HG03280 (cell line): ENCODE measurements around the gene WWOX.

Experiments used
- ATAC-seq: cut with Tn5 transposase; IDR thresholded peaks from one replicate; pipeline ENCODE4 v1.9.1; 2021; ENCODE audit warnings: mild to moderate bottlenecking, moderate library complexity; ENCODE audit not compliant: unreplicated experiment

Gene WWOX

DNA sequence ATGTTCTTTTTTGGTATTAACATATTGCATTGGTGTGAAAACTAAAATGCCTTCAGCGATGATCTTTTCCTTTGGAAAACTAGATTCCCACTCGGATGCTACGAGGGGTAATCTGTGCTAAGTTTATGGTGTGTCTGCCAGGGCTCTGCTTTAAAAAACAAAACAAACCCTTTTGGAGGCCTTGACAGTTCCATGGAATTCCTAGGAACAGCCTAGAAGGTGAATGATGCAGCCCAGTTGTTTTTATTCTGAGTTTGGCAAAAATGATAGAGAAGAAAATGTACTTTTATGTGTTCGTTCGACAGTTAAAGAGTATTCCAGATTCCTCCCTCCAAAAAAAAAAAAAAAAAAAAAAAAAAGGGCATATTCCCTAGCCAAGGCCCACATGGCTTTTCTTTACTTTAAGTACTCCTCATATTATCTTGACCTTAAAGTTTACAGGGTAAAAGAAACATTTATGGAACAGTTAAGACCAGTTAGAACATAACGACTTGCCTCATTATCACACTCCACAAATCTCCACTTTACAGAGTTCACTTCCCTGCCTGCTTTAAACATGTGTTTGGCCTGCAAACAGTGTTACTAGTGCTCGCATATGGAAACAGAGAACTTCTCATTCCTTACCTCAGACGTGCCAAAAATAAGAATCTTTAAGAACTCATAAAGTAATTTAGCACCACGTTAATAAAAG lies 159.1 kb downstream of the WWOX start:
- ATAC-seq = no peak

GRCh38 chr16:78259873-78260272 lies 160.4 kb downstream of the WWOX start:
- no peak for ATAC-seq

DNA sequence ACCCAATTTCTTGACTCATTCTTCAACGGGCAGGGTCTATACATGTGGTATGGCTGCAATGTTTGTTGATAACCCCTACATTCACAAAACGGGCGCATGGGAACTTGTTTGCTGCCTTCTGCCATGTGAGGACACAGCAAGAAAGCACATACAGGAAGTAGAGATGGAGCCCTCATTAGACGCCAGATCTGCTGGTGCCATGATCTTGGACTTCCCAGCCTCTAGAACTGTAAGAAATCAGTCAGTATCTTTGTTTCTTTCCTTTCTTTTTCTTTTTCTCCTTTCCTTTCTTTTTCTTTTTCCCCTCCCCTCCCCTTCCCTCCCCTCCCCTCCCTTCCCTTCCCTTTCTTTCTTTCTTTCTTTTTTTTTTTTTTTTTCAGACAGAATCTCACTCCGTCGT lies 165.2 kb downstream of the WWOX start:
- ATAC-seq = no peak

DNA sequence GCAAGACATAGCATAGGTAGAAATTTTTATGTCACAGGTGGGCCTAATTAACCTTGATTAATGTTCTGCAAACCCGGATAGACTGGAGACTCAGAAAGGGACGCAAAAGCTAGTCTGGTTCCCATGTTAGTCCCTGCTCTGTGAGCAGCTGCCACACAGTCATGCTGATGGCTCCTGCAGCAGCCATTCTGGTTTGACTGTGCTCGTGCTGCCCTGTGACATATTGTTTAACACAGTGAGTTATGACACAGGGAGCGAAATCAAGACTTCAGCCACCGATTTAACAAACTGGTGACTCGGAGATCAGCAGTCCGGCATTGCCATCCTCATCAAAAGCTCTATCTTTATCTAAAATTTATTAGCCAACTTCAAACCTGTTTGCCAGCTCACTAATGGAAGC lies 169.8 kb downstream of the WWOX start:
- ATAC-seq = no peak

GRCh38 chr16:78271981-78272380 lies 172.5 kb downstream of the WWOX start:
- ATAC-seq = no peak

DNA sequence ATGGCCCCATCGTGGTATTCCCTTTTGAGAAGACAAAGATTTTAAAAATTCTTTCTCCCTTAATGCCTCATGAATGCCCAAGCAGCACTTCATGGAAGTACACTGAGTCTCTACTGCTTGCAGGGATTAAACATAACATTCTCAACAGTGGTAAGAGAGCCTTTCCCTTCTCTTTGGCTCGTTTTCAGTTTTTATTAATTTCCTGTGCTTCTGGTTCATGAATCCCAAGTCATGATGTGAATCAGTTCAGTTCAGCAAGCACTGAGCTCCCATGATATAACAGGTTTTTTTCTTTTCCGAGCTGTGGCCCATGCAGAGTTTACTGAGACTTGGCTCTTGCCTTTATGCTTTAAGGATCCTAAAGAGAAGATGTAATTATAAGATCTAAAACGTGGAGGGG lies 175.3 kb downstream of the WWOX start:
- no peak for ATAC-seq

- ATAC-seq = no peak
Observed at GRCh38 chr16:78275420-78275819, 176.0 kb downstream of the WWOX start.

- no peak for ATAC-seq
Observed at GRCh38 chr16:78277321-78278055, 178.0 kb downstream of the WWOX start.

GRCh38 chr16:78278056-78278450 lies 178.6 kb downstream of the WWOX start:
- ATAC-seq = no peak

- no peak for ATAC-seq
Observed at GRCh38 chr16:78281115-78281514, 181.7 kb downstream of the WWOX start.

- no peak for ATAC-seq
Observed at GRCh38 chr16:78283548-78284251, 184.2 kb downstream of the WWOX start.

DNA sequence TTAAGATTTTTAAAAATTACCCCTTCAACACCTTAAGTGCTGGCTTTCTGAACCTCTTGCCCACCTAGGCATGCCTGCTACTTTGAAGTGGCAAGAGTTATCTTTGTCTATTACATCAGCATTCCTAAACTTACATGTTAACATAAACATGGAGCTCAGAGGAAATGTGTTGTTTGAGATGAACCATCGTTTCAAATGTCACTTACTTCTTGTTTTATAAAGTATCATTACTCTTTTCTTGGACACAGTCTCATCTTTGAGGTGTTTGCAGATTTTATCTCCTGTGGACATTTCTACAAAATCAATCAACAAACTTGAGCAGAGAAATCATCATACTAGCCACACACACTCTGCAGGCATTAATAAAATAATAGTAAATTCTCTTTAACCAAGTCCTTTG lies 184.9 kb downstream of the WWOX start:
- no peak for ATAC-seq

GRCh38 chr16:78284957-78285434 lies 185.5 kb downstream of the WWOX start:
- ATAC-seq = no peak

DNA sequence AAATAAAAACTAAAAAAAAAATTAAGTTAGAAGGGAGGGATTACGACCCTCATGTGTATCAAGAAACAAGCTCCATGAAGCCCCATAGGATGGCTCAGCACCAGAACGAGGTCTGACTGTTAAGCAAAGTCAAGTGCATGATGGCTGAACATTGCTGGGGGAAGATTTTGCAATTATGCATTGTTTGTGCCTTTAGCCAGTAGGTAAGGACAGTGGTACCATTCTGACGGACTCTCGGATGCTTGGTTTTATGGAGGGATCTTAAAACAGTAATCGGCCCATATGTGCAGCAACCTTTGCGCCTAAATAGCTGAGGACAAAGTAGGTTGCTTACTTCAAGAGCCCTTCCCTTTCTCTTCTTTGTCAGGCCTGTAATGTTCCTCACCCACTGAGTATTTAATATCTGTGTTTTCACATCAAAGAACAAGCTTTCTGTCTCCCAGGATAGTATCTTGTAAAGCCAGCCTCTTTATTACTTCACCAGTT lies 186.0 kb downstream of the WWOX start:
- no peak for ATAC-seq

- ATAC-seq = no peak
Observed at GRCh38 chr16:78286065-78286464, 186.6 kb downstream of the WWOX start.

DNA sequence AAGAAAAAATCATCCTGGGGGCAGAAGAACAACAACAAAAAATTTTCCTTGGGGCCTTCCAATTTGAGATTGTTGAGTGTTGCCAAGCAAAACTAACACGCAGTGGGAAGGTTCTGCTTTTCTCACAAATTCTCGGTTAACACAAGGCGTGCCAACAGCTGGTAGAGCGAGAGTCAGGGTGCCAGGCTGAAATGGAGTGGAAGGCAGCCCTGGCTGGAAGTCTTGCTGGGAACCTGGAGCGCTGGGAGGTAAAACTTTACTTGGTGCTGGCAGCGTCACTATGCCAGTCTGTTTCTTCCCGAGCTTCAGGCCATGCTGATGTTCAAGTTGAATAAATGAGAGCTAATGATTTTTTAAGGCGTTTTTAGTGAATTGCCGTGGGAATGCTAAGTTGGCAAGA lies 189.4 kb downstream of the WWOX start:
- ATAC-seq = no peak

DNA sequence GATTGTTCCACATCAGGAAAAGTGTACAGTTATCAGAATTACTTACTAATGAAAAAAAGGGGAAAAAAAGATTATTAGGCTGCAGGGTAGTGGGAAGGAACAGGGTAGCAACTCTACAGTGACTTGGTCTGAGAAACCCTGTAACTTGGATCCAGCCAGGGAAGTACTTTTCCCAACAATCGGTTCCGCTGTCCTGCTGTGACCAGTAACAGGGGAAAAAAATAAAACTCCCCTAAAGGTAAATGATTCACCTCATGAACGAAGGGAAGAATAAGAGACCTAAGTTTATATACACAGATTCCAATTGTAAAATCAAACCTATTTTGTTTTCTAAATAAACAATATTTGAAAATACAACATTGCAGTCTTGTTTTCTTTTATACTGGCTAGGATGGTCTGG lies 189.9 kb downstream of the WWOX start:
- no peak for ATAC-seq

DNA sequence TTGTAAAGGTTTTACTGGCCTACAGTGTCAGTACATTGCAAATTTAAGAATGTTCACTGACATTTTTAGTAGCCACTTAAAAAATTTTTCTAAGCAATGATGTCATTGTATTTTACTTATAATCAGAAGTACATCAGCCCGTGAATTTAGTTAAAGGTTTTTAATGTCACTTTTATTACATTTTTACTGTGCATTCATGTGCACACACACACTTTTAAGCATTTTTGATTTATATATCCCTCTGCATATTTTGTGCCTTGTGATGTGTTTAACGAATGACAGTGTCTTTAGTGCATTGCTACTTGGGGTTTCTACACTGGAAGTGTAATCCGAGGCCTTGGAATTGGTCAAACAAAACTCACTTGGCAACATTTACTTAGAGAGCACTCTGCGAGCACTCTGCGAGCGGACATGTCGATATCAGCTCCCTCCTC lies 190.4 kb downstream of the WWOX start:
- no peak for ATAC-seq

GRCh38 chr16:78290395-78290794 lies 190.9 kb downstream of the WWOX start:
- no peak for ATAC-seq

GRCh38 chr16:78290872-78291591 lies 191.6 kb downstream of the WWOX start:
- ATAC-seq = no peak

- ATAC-seq = no peak
Observed at GRCh38 chr16:78291604-78292003, 192.2 kb downstream of the WWOX start.
